H1 (cell line): ENCODE results near the gene ALX1. TPM values are rescaled to one million over a fixed set of nuclear protein-coding genes. Genes with fewer than 3 reads are reported as not detected.

Experiments
- SIRT6 ChIP-seq: IDR thresholded peaks from one replicate; pipeline ENCODE4 v1.7.1; 2012; ENCODE audit warnings: low read length, inconsistent platforms
- polyA plus RNA-seq, 7 experiments: library from polyadenylated mRNA; depleted of rRNA in 3 of 7; stranded (reverse) in 5 of 7; unstranded in 2 of 7; fragments of >200 nt in 5 of 7; fragments of 200-250 nt in 2 of 7; gene quantifications; 1 replicate in 5 of 7; 2 replicates in 1 of 7; 4 replicates in 1 of 7; pipeline versions ENCODE4 v1.2.1 to v1.2.3, GENCODE V29; 2011 to 2013; ENCODE audit warnings: missing spikeins in 2 of 7, mixed read lengths in 2 of 7
- total RNA-seq: library from RNA; stranded (reverse); fragmentation: NEBNext Ultra II Directional; extraction: Animal tissue kit (Norgen Biotek cat#: 25700); gene quantifications from 2 replicates; pipeline ENCODE4 v1.2.1, GENCODE V29; 2021

ALX1 gene
- total and polyA plus RNA-seq, 2 of the 8 experiments (the other 6 are each of a cell fraction or from before 2014, with no cell fraction given) = 0.41 to 0.73 TPM

DNA sequence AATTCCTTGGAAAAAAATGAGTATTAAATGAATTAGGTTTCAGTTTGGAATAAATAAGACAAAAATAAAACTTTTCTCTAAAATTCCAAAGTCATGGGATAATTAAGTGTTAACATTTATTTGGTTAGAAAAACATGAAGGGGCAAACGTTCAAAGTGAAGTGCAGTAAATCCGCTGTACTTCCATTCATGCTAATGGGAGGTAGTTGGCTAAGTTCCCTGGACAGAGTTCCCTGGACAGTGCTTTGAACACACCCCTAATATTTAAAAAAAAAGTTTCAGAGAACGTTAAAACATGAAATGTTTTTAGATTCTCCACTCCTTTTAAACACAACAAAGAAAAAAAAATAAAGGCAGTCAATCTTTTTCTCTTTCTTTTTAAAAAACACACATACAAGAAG is 16.3 kb downstream of the ALX1 start (continued):
- TF ChIP-seq SIRT6 = no peak
- TF ChIP-seq, all 59 proteins: peak for 0
